Measurements from ENCODE around the gene BANK1.

Gene BANK1

GRCh38 chr4:101944649-101945048, 154.1 kb downstream of the BANK1 start:
- Histone ChIP-seq H2AFZ (ENCODE audit: low read depth, low read length) (no peak overlapping the region), H3K4me2 (ENCODE audit: insufficient read depth, low read length) (no peak overlapping the region)
- DNase-seq, result no peak

GRCh38 chr4:101948055-101948454, 157.5 kb downstream of the BANK1 start:
- Histone ChIP-seq H3K79me2 (ENCODE audit: insufficient read depth, low read length) (no peaks in the 10 kb centered on the region), H3K4me1 (ENCODE audit: insufficient read depth, low read length) (no peaks in the 10 kb centered on the region), H3K9ac (ENCODE audit: low read depth, low read length) (no peak overlapping the region), H3K27me3 (ENCODE audit: insufficient read depth, low read length, poor library complexity) (peaks cover 3% of the 10 kb centered on the region), H3K27ac (ENCODE audit: low read length) (no peak overlapping the region), H3K4me2 (ENCODE audit: insufficient read depth, low read length) (no peak overlapping the region), H4K20me1 (ENCODE audit: insufficient read depth, low read length) (no peaks in the 10 kb centered on the region), H3K36me3 (ENCODE audit: insufficient read depth, low read length) (no peaks in the 10 kb centered on the region), H3K4me3 (ENCODE audit: low read depth in 1 of 2, low read length in 2 of 2) (no peak overlapping the region), H2AFZ (ENCODE audit: low read depth, low read length) (no peak overlapping the region), H3K9me3 (ENCODE audit: insufficient read depth, low read length, severe bottlenecking) (no peaks in the 10 kb centered on the region)
- no peak for TF ChIP-seq CTCF (IDR thresholded peaks at IDR 0.05; ENCODE audit: borderline replicate concordance, extremely low read depth, low read length, poor library complexity, severe bottlenecking)
- TF ChIP-seq EZH2 (IDR thresholded peaks at IDR 0.05; ENCODE audit: borderline replicate concordance, low read depth, low read length, severe bottlenecking), result no peak
- ATAC-seq (ENCODE audit: insufficient read depth, low read depth) (no peak), DNase-seq (no peak)

More at GRCh38 chr4:101944649-101945048, 154.1 kb downstream of the BANK1 start:
- no peak overlapping the region for H3K9ac ChIP-seq (ENCODE audit: low read depth, low read length)
- H3K4me3 ChIP-seq (ENCODE audit: low read depth in 1 of 2, low read length in 2 of 2), result no peak overlapping the region
- no peaks in the 10 kb centered on the region for H4K20me1 ChIP-seq (ENCODE audit: insufficient read depth, low read length)
- no peaks in the 10 kb centered on the region for H3K36me3 ChIP-seq (ENCODE audit: insufficient read depth, low read length)
- no peaks in the 10 kb centered on the region for H3K79me2 ChIP-seq (ENCODE audit: insufficient read depth, low read length)
- H3K4me1 ChIP-seq (ENCODE audit: insufficient read depth, low read length), result no peaks in the 10 kb centered on the region
- TF ChIP-seq EZH2 (IDR thresholded peaks at IDR 0.05; ENCODE audit: borderline replicate concordance, low read depth, low read length, severe bottlenecking) (no peak), CTCF (IDR thresholded peaks at IDR 0.05; ENCODE audit: borderline replicate concordance, extremely low read depth, low read length, poor library complexity, severe bottlenecking) (no peak)
- no peak overlapping the region for H3K27ac ChIP-seq (ENCODE audit: low read length)
- no peaks in the 10 kb centered on the region for H3K27me3 ChIP-seq (ENCODE audit: insufficient read depth, low read length, poor library complexity)
- no peaks in the 10 kb centered on the region for H3K9me3 ChIP-seq (ENCODE audit: insufficient read depth, low read length, severe bottlenecking)
- ATAC-seq (ENCODE audit: insufficient read depth, low read depth), result no peak

- DNase-seq, result no peak
- TF ChIP-seq EZH2 (IDR thresholded peaks at IDR 0.05; ENCODE audit: borderline replicate concordance, low read depth, low read length, severe bottlenecking) (no peak), CTCF (IDR thresholded peaks at IDR 0.05; ENCODE audit: borderline replicate concordance, extremely low read depth, low read length, poor library complexity, severe bottlenecking) (no peak)
- no peak overlapping the region for H3K27ac ChIP-seq (ENCODE audit: low read length)
- no peaks in the 10 kb centered on the region for H3K79me2 ChIP-seq (ENCODE audit: insufficient read depth, low read length)
- H4K20me1 ChIP-seq (ENCODE audit: insufficient read depth, low read length), result no peaks in the 10 kb centered on the region
- H3K9me3 ChIP-seq (ENCODE audit: insufficient read depth, low read length, severe bottlenecking), result no peaks in the 10 kb centered on the region
- H3K4me2 ChIP-seq (ENCODE audit: insufficient read depth, low read length), result no peak overlapping the region
- H3K27me3 ChIP-seq (ENCODE audit: insufficient read depth, low read length, poor library complexity), result peaks cover 3% of the 10 kb centered on the region
- H2AFZ ChIP-seq (ENCODE audit: low read depth, low read length), result no peak overlapping the region
- H3K4me3 ChIP-seq (ENCODE audit: low read depth in 1 of 2, low read length in 2 of 2), result no peak overlapping the region
- no peaks in the 10 kb centered on the region for H3K36me3 ChIP-seq (ENCODE audit: insufficient read depth, low read length)
- H3K9ac ChIP-seq (ENCODE audit: low read depth, low read length), result no peak overlapping the region
- no peak for ATAC-seq (ENCODE audit: insufficient read depth, low read depth)
- H3K4me1 ChIP-seq (ENCODE audit: insufficient read depth, low read length), result no peaks in the 10 kb centered on the region
These were observed 158.4 kb downstream of the BANK1 start for GRCh38 chr4:101948951-101949350.
